22Rv1 (cell line): Measurements from ENCODE around the gene SDK1.

Experiments
- CTCF ChIP-seq: fragments of 450-650 bp; IDR thresholded peaks from 2 replicates; pipeline ENCODE4 v1.5.1; 2017; ENCODE audit warnings: mild to moderate bottlenecking
- ZFX ChIP-seq: fragments of 450-650 bp; IDR thresholded peaks from 2 replicates; pipeline ENCODE4 v1.6.1; 2017; ENCODE audit warnings: antibody characterized with exemption, borderline replicate concordance

- no peak for TF ChIP-seq CTCF
- TF ChIP-seq ZFX: no peak
Observed at GRCh38 chr7:3280445-3280844, 20.6 kb upstream of the SDK1 start.
